Endothelial cell of umbilical vein (primary cell): ENCODE measurements around the gene SCO2. TPM values are rescaled to one million over a fixed set of nuclear protein-coding genes. Genes with fewer than 3 reads are reported as not detected.

Source experiments
- BruUV-seq: library from RNA; stranded (reverse); fragments of 400-500 nt; replicated peaks from 2 replicates; lab custom pipeline; 2021; lab: Mats Ljungman, UMichigan
- CTCF ChIA-PET: fragments of 300-600, 350-600 bp; sonication (Branson Sonifier 250); formaldehyde crosslinking; loops from one replicate; lab custom pipeline; 2021; ENCODE audit warnings: antibody characterized with exemption, inconsistent platforms; lab: Charles Lee
- POLR2A ChIA-PET: fragments of 300-600, 350-600 bp; sonication (Branson Sonifier 250); formaldehyde crosslinking; loops from one replicate; lab custom pipeline; 2021; ENCODE audit warnings: antibody characterized with exemption, inconsistent platforms; lab: Charles Lee
- DNase-seq: peaks from one replicate; pipeline ENCODE4 v3.0.0-alpha.2; 2011; ENCODE audit warnings: low read depth, low spot score
- FAIRE-seq: peaks from 2 replicates; lab custom pipeline; 2011; peaks lifted over from hg19 to GRCh38; lab: Jason Lieb, UNC
- H2AFZ ChIP-seq: 2 replicates; pipeline ENCODE4 v1.6.0; 2012; ENCODE audit warnings: low read depth, low read length, control low read depth, inconsistent platforms
- H3K27ac ChIP-seq: 2 replicates; pipeline ENCODE4 v1.5.1; 2011; ENCODE audit warnings: low read depth, mild to moderate bottlenecking, control low read depth, low read length, moderate library complexity; ENCODE audit not compliant: insufficient read depth
- H3K27me3 ChIP-seq, 2 experiments: 2 replicates each; pipeline versions ENCODE4 v1.6.0 to v1.6.1; 2011; ENCODE audit warnings: low read length in 2 of 2, mixed read lengths in 1 of 2; ENCODE audit not compliant: control insufficient read depth in 2 of 2, insufficient read depth in 2 of 2
- H3K36me3 ChIP-seq, 2 experiments: 2 replicates in 1 of 2; 3 replicates in 1 of 2; pipeline ENCODE4 v1.5.1; 2011; ENCODE audit warnings: low read length in 2 of 2, mild to moderate bottlenecking in 1 of 2, moderate library complexity in 1 of 2; ENCODE audit not compliant: control insufficient read depth in 2 of 2, insufficient read depth in 2 of 2; ENCODE audit errors: extremely low read depth in 1 of 2
- H3K4me1 ChIP-seq: 3 replicates; pipeline ENCODE4 v1.5.1; 2011; ENCODE audit warnings: mild to moderate bottlenecking, low read length; ENCODE audit not compliant: control insufficient read depth, insufficient read depth; ENCODE audit errors: extremely low read depth
- H3K4me2 ChIP-seq: 2 replicates; pipeline ENCODE4 v1.6.1; 2011; ENCODE audit warnings: low read length, control low read depth, mixed read lengths; ENCODE audit not compliant: insufficient read depth
- H3K4me3 ChIP-seq, 3 experiments: fragments of 200-600 bp in 1 of 3; sonication (generic), shearing (Covaris generic) in 1 of 3; replicated peaks in 1 of 3; 2 replicates each; pipeline ENCODE4 v1.5.1; 2011 to 2016; ENCODE audit warnings: control low read depth in 3 of 3, low read length in 3 of 3, mild to moderate bottlenecking in 2 of 3, inconsistent platforms in 1 of 3, low read depth in 1 of 3, moderate library complexity in 1 of 3; ENCODE audit not compliant: insufficient read depth in 1 of 3
- H3K79me2 ChIP-seq: 2 replicates; pipeline ENCODE4 v1.6.0; 2012; ENCODE audit warnings: low read length, inconsistent platforms; ENCODE audit not compliant: control insufficient read depth, insufficient read depth
- H3K9ac ChIP-seq: replicated peaks from 2 replicates; pipeline ENCODE3; 2011; ENCODE audit warnings: low read length, control low read depth; ENCODE audit not compliant: insufficient read depth; ENCODE audit errors: extremely low read depth
- H3K9me1 ChIP-seq: replicated peaks from 3 replicates; pipeline ENCODE4 v1.6.0; 2011; ENCODE audit warnings: mild to moderate bottlenecking, low read length; ENCODE audit not compliant: control insufficient read depth, insufficient read depth; ENCODE audit errors: extremely low read depth
- H3K9me3 ChIP-seq: replicated peaks from 2 replicates; pipeline ENCODE4 v1.5.1; 2012; ENCODE audit warnings: low read length, inconsistent platforms; ENCODE audit not compliant: control insufficient read depth, insufficient read depth
- H4K20me1 ChIP-seq: replicated peaks from 2 replicates; pipeline ENCODE3; 2011; ENCODE audit warnings: mild to moderate bottlenecking, low read length; ENCODE audit not compliant: control insufficient read depth, insufficient read depth; ENCODE audit errors: extremely low read depth
- EZH2 ChIP-seq: IDR thresholded peaks from 2 replicates; pipeline ENCODE4 v1.6.1; 2012; ENCODE audit warnings: borderline replicate concordance, low read depth, mild to moderate bottlenecking, moderate library complexity, low read length, inconsistent platforms; ENCODE audit not compliant: severe bottlenecking
- FOS ChIP-seq: IDR thresholded peaks from 2 replicates; pipeline ENCODE4 v1.6.1; 2011; ENCODE audit warnings: mild to moderate bottlenecking, low read length, moderate library complexity, borderline replicate concordance; ENCODE audit not compliant: insufficient read depth
- GATA2 ChIP-seq: IDR thresholded peaks from 2 replicates; pipeline ENCODE4 v1.7.0; 2011; ENCODE audit warnings: low read depth, mild to moderate bottlenecking, moderate library complexity, mixed read lengths, low read length; ENCODE audit not compliant: insufficient read length, insufficient read depth
- JUN ChIP-seq: IDR thresholded peaks from 2 replicates; pipeline ENCODE4 v1.6.1; 2011; ENCODE audit warnings: borderline replicate concordance, low read depth; ENCODE audit not compliant: insufficient read length, insufficient read depth
- MYC ChIP-seq: IDR thresholded peaks from one replicate; pipeline ENCODE4 v1.6.1; 2011; ENCODE audit warnings: mild to moderate bottlenecking, low read depth, low read length
- POLR2A ChIP-seq: IDR thresholded peaks from 2 replicates; pipeline ENCODE4 v1.6.1; 2012; ENCODE audit warnings: low read depth, mild to moderate bottlenecking, control low read depth, low read length
- POLR2AphosphoS5 ChIP-seq: IDR thresholded peaks from 2 replicates; pipeline ENCODE4 v1.6.1; 2012; ENCODE audit warnings: low read depth, mild to moderate bottlenecking, control low read depth, low read length, moderate library complexity; ENCODE audit not compliant: insufficient read depth
- dilution Hi-C: fragments of 300-500 bp; cut with MboI; formaldehyde crosslinking; loops from one replicate; pipeline ENCODE4 v1.15.0; 2019; ENCODE audit warnings: low sequenced_read_pairs; ENCODE audit not compliant: extremely low pct_ligation_motif_present
- intact Hi-C: fragments of 100-400 bp; cut with micrococcal nuclease; formaldehyde crosslinking; loops from one replicate; pipeline ENCODE4 v1.10.0; 2022
- polyA plus RNA-seq, 4 experiments: library from polyadenylated mRNA; depleted of rRNA in 3 of 4; stranded (reverse) in 3 of 4; unstranded in 1 of 4; fragments of >200 nt; gene quantifications; 2 replicates each; pipeline versions ENCODE4 v1.2.1 to v1.2.3, GENCODE V29; 2011 to 2012; ENCODE audit warnings: missing spikeins in 1 of 4
- total RNA-seq: library from RNA; stranded (reverse); gene quantifications from 2 replicates; pipeline ENCODE4 v1.2.3, GENCODE V29; 2021
- TF ChIP-seq, protein P1 (sequence below), 2 donors: IDR thresholded peaks; 1 replicate in 1 of 2; 2 replicates in 1 of 2; pipeline ENCODE4 v1.5.1; 2011; ENCODE audit warnings: low read length in 2 of 2, mild to moderate bottlenecking in 2 of 2, moderate library complexity in 2 of 2, control low read depth in 1 of 2, inconsistent platforms in 1 of 2, low read depth in 1 of 2; ENCODE audit not compliant: insufficient read depth in 1 of 2; ENCODE audit errors: extremely low read depth in 1 of 2
- TF ChIP-seq, protein P2 (sequence below): IDR thresholded peaks from 2 replicates; pipeline ENCODE4 v1.6.1; 2011; ENCODE audit not compliant: insufficient read depth, insufficient read length

Gene SCO2
- total and polyA plus RNA-seq, 2 donors (not counting 3 experiments of a cell fraction or from before 2014, with no cell fraction given) = 3.5 to 3.7 TPM

DNA sequence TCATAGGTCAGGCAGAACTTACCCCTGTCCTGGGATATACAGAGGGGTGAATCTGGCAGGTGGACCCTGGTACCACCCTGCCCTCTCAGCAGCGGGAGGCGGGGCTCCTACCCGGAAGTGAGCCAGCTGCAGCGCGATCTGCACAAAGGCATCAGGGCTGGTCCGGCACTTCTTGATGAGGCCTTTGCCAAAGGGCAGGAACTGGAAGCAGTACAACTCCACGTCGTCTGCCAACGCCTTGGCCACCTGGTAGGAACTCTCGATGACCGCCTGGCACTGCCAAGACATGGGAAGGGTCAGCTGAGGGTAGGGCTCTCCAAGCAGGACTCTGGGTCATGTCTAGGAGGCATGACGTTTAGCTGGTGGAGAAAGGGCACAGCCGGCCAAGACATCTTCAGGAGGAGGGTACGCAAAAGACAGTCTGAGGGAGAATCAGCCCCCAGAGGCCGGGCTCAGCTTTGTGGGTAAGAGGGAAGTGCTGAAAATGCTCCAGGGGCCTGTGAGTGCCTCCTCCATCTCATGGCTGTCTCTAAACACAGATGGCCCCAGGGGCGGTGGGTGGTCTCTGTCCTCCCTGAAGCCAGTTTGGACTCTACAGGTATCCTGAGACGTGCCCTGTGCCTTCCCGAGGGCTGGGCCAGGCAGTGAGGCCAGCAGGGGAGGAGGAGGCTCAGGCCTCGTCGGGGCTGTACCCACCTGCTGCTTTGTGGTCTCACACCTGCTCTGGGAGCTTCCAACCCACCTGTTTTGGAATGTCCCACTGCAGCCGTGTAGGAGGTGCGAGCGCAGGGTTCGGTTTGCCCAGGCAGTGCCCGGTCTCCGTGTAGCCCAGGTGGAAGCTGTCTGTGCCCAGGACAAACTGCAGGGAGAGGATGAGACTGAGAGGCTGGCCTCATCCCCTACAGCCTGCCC, 46.1 kb upstream of the SCO2 start:
- BruUV-seq = no TSS peak
- POLR2A ChIA-PET = no interaction called here

More for the DNA sequence above, 46.1 kb upstream of the SCO2 start:
- FAIRE-seq (no peak), DNase-seq (no peak)
- no peak overlapping the region for H3K4me2 ChIP-seq
- no peaks in the 10 kb centered on the region for H3K4me1 ChIP-seq
- no peak overlapping the region for H3K9ac ChIP-seq
- no peak overlapping the region for H2AFZ ChIP-seq
- no peaks in the 10 kb centered on the region for H3K9me3 ChIP-seq
- H4K20me1 ChIP-seq = no peaks in the 10 kb centered on the region
- TF ChIP-seq POLR2AphosphoS5 (no peak), MYC (no peak), EZH2 (no peak), POLR2A (no peak), JUN (no peak), GATA2 (no peak), FOS (no peak)
- TF ChIP-seq, protein P1, sequence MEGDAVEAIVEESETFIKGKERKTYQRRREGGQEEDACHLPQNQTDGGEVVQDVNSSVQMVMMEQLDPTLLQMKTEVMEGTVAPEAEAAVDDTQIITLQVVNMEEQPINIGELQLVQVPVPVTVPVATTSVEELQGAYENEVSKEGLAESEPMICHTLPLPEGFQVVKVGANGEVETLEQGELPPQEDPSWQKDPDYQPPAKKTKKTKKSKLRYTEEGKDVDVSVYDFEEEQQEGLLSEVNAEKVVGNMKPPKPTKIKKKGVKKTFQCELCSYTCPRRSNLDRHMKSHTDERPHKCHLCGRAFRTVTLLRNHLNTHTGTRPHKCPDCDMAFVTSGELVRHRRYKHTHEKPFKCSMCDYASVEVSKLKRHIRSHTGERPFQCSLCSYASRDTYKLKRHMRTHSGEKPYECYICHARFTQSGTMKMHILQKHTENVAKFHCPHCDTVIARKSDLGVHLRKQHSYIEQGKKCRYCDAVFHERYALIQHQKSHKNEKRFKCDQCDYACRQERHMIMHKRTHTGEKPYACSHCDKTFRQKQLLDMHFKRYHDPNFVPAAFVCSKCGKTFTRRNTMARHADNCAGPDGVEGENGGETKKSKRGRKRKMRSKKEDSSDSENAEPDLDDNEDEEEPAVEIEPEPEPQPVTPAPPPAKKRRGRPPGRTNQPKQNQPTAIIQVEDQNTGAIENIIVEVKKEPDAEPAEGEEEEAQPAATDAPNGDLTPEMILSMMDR (IDR thresholded peaks at IDR 0.05; ENCODE audit: extremely low read depth in 1 of 2, insufficient read depth in 1 of 2, low read depth in 1 of 2, low read length in 2 of 2) = no peak
- TF ChIP-seq, protein P2, sequence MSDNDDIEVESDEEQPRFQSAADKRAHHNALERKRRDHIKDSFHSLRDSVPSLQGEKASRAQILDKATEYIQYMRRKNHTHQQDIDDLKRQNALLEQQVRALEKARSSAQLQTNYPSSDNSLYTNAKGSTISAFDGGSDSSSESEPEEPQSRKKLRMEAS = no peak
- intact Hi-C loops (no loop called here), dilution Hi-C loops (no loop called here)
- no peaks in the 10 kb centered on the region for H3K36me3 ChIP-seq
- CTCF ChIA-PET = interaction anchor here (2.5 kb wide), 2 partner anchors 9 to 49 kb away, joined by 7 to 12 read pairs; partner anchors contain the start of gene SYCE3
- no peaks in the 10 kb centered on the region for H3K9me1 ChIP-seq
- H3K27ac ChIP-seq = no peak overlapping the region
- H3K27me3 ChIP-seq = no peaks in the 10 kb centered on the region
- no peak overlapping the region for H3K4me3 ChIP-seq
- no peaks in the 10 kb centered on the region for H3K79me2 ChIP-seq
